HepG2 (cell line): ENCODE results near the gene MTX1. TPM values are rescaled to one million over a fixed set of nuclear protein-coding genes. Genes with fewer than 3 reads are reported as not detected.

ENCODE experiments used
- ASH2L ChIP-seq: fragments of 300-600, 200-600 bp; sonication (generic); IDR thresholded peaks from 2 replicates; pipeline ENCODE4 v1.7.0; 2017; ENCODE audit warnings: low read depth, mild to moderate bottlenecking, moderate library complexity, mixed read lengths, low read length; ENCODE audit not compliant: insufficient read length
- GLI4 ChIP-seq: sonication (generic); formaldehyde crosslinking; IDR thresholded peaks from 2 replicates; pipeline ENCODE4 v1.5.1; 2020; ENCODE audit warnings: missing genetic modification reagents, mild to moderate bottlenecking, moderate library complexity, borderline replicate concordance
- GTF3A ChIP-seq: sonication (generic); formaldehyde crosslinking; conservative IDR thresholded peaks from 2 replicates; pipeline ENCODE4 v1.4.0; 2020; ENCODE audit warnings: mild to moderate bottlenecking, missing genetic modification reagents
- LCORL ChIP-seq, 2 experiments: fragments of 450-650 bp in 1 of 2; sonication (generic) in 1 of 2; formaldehyde crosslinking in 1 of 2; IDR thresholded peaks; 2 replicates each; pipeline versions ENCODE4 v1.5.0 to v1.6.1; 2017 to 2020; ENCODE audit warnings: antibody characterized with exemption in 1 of 2, missing genetic modification reagents in 1 of 2
- NFRKB ChIP-seq: fragments of 450-650 bp; IDR thresholded peaks from 2 replicates; pipeline ENCODE4 v1.6.1; 2017
- PHF8 ChIP-seq: sonication (generic); formaldehyde crosslinking; IDR thresholded peaks from 2 replicates; pipeline ENCODE4 v1.5.0; 2020; ENCODE audit warnings: missing genetic modification reagents
- RFX5 ChIP-seq: IDR thresholded peaks from 2 replicates; pipeline ENCODE4 v1.6.1; 2011; ENCODE audit warnings: low read depth, low read length, improper control_type of control experiment
- ZKSCAN1 ChIP-seq: fragments of 150-350 bp; IDR thresholded peaks from 2 replicates; pipeline ENCODE4 v1.6.1; 2014; ENCODE audit warnings: low read length
- polyA plus RNA-seq, 8 experiments: library from polyadenylated mRNA; depleted of rRNA in 3 of 8; stranded (reverse) in 7 of 8; unstranded in 1 of 8; fragments of >200 nt; fragmentation: Illumina TruSeq in 4 of 8; extraction: Trizol in 4 of 8; gene quantifications; 2 replicates each; pipeline versions ENCODE4 v1.2.1 to v1.2.3, GENCODE V29; 2011 to 2016; ENCODE audit warnings: low read depth in 4 of 8, missing spikeins in 1 of 8, mixed read lengths in 1 of 8; ENCODE audit not compliant: insufficient read depth in 1 of 8
- total RNA-seq, 5 experiments: library from RNA; depleted of rRNA; stranded (reverse); fragments of >200 nt; fragmentation: Illumina TruSeq; extraction: Trizol; gene quantifications; 2 replicates each; pipeline ENCODE4 v1.2.3, GENCODE V29; 2016; ENCODE audit warnings: low read depth in 1 of 5
- TF ChIP-seq, protein P1 (sequence below): sonication (generic); formaldehyde crosslinking; IDR thresholded peaks from 2 replicates; pipeline ENCODE4 v1.4.0; 2020; ENCODE audit warnings: low read depth, mild to moderate bottlenecking, missing genetic modification reagents
- TF ChIP-seq, protein P2 (sequence below): sonication (generic); formaldehyde crosslinking; IDR thresholded peaks from 2 replicates; pipeline ENCODE4 v1.4.0; 2020; ENCODE audit warnings: missing genetic modification reagents
- TF ChIP-seq, protein P3 (sequence below): sonication (generic); formaldehyde crosslinking; IDR thresholded peaks from 2 replicates; pipeline ENCODE4 v1.4.0; 2020; ENCODE audit warnings: low read depth, missing genetic modification reagents
- TF ChIP-seq, protein P4 (sequence below): sonication (generic); formaldehyde crosslinking; IDR thresholded peaks from 2 replicates; pipeline ENCODE4 v1.8.1; 2022; ENCODE audit warnings: low read depth, mild to moderate bottlenecking, missing genetic modification reagents
- TF ChIP-seq, protein P5 (sequence below): sonication (generic); formaldehyde crosslinking; IDR thresholded peaks from 2 replicates; pipeline ENCODE4 v1.4.0; 2020; ENCODE audit warnings: missing genetic modification reagents, borderline replicate concordance

MTX1 gene
- total and polyA plus RNA-seq, 2 of the 13 experiments (the other 11 are each of a cell fraction or from before 2014, with no cell fraction given) = 64.5 to 72.6 TPM

DNA sequence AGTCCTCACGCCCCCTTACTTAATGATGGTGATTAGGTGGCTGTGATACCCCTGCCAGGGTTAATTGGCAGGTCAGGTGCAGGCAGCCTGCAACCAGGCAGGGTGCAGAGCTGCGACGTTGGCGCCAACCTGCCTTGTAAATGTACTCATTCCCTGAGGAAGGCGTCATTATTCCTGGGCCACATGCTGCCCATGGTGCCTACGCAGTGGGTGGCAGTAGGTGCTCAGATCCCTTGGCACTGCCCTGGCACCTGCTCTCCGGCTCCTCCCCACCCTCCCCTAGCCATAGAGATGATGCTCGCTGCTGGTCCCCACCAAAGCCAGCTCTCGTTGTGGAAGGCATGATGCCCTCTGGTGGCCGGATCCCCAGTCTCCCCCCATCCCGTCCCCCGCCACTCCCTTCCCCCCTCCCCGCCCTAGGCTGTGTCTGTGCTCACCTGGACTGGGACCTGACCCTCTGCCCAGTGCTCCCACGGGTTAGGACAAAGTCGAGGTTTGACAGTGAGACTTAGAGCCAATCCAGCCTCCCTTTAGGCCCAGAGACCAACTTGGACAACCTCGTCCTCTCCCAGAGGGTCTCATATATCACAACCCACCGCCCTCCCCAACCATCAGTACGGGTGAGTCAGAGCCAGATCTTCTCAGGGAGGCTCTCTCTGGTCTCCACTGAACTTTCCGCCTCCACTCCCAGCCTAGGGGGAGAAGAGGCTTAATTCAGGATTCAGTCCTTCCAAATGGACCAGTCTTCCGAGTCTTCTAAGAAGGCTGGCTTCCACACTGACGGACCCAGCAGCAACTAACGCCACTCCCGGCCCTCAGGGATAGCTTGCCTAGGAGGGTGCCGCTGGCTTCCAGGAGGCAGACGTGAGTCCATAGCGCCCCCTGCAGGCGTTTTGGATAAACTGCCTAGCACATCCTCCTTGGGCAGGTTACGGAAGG lies 41.1 kb upstream of the MTX1 start (continued):
- TF ChIP-seq, protein P1, sequence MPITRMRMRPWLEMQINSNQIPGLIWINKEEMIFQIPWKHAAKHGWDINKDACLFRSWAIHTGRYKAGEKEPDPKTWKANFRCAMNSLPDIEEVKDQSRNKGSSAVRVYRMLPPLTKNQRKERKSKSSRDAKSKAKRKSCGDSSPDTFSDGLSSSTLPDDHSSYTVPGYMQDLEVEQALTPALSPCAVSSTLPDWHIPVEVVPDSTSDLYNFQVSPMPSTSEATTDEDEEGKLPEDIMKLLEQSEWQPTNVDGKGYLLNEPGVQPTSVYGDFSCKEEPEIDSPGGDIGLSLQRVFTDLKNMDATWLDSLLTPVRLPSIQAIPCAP (CRISPR knock-in tag) = no peak
- TF ChIP-seq, protein P2, sequence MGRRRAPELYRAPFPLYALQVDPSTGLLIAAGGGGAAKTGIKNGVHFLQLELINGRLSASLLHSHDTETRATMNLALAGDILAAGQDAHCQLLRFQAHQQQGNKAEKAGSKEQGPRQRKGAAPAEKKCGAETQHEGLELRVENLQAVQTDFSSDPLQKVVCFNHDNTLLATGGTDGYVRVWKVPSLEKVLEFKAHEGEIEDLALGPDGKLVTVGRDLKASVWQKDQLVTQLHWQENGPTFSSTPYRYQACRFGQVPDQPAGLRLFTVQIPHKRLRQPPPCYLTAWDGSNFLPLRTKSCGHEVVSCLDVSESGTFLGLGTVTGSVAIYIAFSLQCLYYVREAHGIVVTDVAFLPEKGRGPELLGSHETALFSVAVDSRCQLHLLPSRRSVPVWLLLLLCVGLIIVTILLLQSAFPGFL (CRISPR knock-in tag) = no peak
- TF ChIP-seq, protein P3, sequence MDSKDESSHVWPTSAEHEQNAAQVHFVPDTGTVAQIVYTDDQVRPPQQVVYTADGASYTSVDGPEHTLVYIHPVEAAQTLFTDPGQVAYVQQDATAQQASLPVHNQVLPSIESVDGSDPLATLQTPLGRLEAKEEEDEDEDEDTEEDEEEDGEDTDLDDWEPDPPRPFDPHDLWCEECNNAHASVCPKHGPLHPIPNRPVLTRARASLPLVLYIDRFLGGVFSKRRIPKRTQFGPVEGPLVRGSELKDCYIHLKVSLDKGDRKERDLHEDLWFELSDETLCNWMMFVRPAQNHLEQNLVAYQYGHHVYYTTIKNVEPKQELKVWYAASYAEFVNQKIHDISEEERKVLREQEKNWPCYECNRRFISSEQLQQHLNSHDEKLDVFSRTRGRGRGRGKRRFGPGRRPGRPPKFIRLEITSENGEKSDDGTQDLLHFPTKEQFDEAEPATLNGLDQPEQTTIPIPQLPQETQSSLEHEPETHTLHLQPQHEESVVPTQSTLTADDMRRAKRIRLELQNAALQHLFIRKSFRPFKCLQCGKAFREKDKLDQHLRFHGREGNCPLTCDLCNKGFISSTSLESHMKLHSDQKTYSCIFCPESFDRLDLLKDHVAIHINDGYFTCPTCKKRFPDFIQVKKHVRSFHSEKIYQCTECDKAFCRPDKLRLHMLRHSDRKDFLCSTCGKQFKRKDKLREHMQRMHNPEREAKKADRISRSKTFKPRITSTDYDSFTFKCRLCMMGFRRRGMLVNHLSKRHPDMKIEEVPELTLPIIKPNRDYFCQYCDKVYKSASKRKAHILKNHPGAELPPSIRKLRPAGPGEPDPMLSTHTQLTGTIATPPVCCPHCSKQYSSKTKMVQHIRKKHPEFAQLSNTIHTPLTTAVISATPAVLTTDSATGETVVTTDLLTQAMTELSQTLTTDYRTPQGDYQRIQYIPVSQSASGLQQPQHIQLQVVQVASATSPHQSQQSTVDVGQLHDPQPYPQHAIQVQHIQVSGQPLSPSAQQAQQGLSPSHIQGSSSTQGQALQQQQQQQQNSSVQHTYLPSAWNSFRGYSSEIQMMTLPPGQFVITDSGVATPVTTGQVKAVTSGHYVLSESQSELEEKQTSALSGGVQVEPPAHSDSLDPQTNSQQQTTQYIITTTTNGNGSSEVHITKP = no peak
- TF ChIP-seq RFX5 = no peak
- no peak for TF ChIP-seq PHF8 (CRISPR knock-in tag)
- TF ChIP-seq ASH2L = no peak
- no peak for TF ChIP-seq NFRKB
- TF ChIP-seq, protein P4, sequence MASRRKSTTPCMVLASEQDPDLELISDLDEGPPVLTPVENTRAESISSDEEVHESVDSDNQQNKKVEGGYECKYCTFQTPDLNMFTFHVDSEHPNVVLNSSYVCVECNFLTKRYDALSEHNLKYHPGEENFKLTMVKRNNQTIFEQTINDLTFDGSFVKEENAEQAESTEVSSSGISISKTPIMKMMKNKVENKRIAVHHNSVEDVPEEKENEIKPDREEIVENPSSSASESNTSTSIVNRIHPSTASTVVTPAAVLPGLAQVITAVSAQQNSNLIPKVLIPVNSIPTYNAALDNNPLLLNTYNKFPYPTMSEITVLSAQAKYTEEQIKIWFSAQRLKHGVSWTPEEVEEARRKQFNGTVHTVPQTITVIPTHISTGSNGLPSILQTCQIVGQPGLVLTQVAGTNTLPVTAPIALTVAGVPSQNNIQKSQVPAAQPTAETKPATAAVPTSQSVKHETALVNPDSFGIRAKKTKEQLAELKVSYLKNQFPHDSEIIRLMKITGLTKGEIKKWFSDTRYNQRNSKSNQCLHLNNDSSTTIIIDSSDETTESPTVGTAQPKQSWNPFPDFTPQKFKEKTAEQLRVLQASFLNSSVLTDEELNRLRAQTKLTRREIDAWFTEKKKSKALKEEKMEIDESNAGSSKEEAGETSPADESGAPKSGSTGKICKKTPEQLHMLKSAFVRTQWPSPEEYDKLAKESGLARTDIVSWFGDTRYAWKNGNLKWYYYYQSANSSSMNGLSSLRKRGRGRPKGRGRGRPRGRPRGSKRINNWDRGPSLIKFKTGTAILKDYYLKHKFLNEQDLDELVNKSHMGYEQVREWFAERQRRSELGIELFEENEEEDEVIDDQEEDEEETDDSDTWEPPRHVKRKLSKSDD (CRISPR knock-in tag) = no peak
- TF ChIP-seq, protein P5, sequence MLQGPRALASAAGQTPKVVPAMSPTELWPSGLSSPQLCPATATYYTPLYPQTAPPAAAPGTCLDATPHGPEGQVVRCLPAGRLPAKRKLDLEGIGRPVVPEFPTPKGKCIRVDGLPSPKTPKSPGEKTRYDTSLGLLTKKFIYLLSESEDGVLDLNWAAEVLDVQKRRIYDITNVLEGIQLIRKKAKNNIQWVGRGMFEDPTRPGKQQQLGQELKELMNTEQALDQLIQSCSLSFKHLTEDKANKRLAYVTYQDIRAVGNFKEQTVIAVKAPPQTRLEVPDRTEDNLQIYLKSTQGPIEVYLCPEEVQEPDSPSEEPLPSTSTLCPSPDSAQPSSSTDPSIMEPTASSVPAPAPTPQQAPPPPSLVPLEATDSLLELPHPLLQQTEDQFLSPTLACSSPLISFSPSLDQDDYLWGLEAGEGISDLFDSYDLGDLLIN (CRISPR knock-in tag) = no peak
- no peak for TF ChIP-seq GTF3A (CRISPR knock-in tag)
- TF ChIP-seq ZKSCAN1 = no peak
- no peak for TF ChIP-seq LCORL (IDR thresholded peaks at IDR 0.05)
- peak; percentile 70; the same call in 1 of the 2 replicates for TF ChIP-seq LCORL (CRISPR knock-in tag; IDR thresholded peaks at IDR 0.05)
- TF ChIP-seq GLI4 (CRISPR knock-in tag) = no peak
